Measurements from ENCODE around the gene CLPTM1L. TPM values are rescaled to one million over a fixed set of nuclear protein-coding genes. Genes with fewer than 3 reads are reported as not detected.

The CLPTM1L gene
- total RNA-seq, 1 donor from 2014 or later, result 85.3 TPM

DNA sequence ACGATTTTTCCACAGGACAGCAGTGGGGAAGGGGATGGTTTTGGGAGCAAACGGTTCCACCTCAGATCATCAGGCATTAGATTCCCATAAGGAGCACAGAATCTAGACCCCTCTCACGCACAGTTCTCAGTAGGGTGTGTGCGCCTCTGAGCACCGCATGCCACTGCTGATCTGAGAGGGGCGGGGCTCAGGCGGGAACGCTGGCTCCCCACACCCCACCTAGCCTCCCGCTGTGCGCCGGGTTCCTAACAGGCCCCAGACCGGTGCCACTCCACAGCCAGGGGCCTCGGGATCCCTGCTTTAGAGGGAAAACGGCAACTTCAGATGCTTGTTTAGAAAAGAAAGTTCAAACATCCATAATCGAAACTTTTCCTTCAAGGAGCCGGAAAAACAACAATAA lies 70.4 kb downstream of the CLPTM1L start:
- DNase-seq, result no peak

DNA sequence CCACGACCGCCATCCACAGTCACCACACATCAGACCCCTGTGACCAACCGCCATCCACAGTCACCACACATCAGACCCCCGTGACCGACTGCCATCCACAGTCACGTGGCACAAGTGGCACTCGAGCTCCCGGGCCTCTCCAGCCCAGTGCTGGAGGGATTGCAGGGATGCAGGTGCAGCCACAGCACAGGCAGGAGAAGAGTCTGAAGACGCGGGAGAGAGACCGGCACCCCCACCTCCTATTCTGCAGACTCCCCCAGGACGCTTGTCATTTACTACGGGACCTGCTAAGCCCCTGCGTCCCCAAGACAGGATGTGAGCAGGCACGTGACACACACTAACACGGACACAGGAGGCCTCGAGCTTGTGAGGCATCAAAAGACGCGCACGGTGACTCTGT lies 71.2 kb downstream of the CLPTM1L start:
- no peak for DNase-seq

GRCh38 chr5:1272201-1272600 lies 72.7 kb downstream of the CLPTM1L start:
- DNase-seq, result no peak

DNA sequence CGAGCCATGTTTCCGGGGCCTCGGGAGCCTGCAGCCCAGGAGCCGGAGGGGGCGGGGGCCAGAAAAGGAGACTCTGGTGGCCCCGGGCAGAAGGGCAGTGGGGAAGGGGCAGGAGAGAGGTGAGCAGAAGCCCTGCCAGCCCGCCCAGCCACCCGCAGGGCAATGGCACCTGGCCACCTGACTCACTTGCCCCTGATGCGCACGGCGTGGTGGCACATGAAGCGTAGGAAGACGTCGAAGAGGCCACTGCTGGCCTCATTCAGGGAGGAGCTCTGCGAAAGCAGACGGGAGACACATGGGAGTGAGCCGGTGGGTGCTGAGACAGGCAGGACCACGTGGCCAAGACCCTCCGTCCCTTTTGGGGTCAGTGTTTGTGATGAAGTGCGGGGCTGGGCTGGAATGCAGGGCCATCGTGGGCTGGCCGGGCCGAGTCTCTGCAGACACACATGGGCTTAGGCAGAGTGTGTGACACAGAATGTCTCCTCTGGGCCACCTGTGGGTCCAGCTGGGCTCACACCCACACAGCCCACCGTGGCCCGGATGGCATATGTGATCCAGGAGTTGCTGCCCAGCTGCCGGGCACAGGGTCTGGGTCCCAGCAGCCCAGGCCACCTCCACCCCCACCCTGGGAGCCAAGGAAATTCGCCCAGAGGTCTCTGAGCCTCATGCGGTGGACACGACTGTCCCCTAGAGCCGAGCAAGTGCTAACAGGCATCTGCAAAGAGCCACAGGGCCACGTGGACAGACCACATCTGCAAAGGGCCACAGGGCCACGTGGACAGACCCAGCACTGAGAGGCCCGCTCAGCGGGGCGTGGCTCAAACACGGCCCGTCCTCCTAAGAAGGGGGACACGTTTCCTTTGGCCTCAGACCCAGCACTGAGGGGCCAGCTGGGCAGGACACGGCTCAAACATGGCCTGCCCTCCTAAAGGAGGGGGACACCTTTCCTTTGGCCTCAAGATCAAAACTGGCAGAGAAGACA lies 73.7 kb downstream of the CLPTM1L start:
- DNase-seq, result no peak

GRCh38 chr5:1270426-1270825 lies 74.5 kb downstream of the CLPTM1L start:
- DNase-seq, result no peak

DNA sequence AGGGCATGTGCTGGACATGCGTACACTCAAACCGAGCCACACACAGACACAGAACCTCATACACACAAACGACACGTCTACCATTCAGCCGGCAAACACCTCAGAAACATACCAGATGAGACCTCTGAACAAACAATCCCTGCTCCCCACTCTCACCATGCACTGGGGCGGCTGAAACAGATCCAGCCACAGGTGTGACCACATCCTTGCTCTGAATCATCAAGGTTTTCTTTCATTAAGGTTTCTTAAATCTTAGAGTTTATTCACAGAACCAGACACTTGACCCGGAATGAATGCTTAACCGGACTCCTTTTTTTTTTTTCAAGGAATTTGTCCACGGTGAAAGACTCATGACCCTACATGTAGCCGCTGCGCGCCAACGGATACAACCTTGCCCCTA lies 76.2 kb downstream of the CLPTM1L start:
- DNase-seq, result no peak

- no peak for DNase-seq
Observed at GRCh38 chr5:1268056-1268455, 76.8 kb downstream of the CLPTM1L start.

Small RNAs within 50 kb of the gene (small RNA-seq; reads per million reads assigned to genes)
- not detected for gene MIR4457 (ENCODE audit: low replicate concordance)

Other genes with a start within 250 kb of the CLPTM1L start
- 25.2 TPM for gene SLC12A7, start 233.0 kb downstream of the CLPTM1L start, total RNA-seq
- not detected for gene SLC6A19, start 143.5 kb downstream of the CLPTM1L start, total RNA-seq
- not detected for gene SLC6A18, start 119.7 kb downstream of the CLPTM1L start, total RNA-seq
- 0.21 TPM for gene TERT, start 50.0 kb downstream of the CLPTM1L start, total RNA-seq
- gene SLC6A3, start 100.3 kb upstream of the CLPTM1L start, total RNA-seq, result 0.10 TPM
- gene LPCAT1, start 178.9 kb upstream of the CLPTM1L start, total RNA-seq, result 24.2 TPM

All from tongue (tissue), 3 donors.